ENCODE measurements around the gene SHC3. TPM values are rescaled to one million over a fixed set of nuclear protein-coding genes. Genes with fewer than 3 reads are reported as not detected.

The SHC3 gene
- total RNA-seq, 2 donors from 2014 or later = 1.5 to 1.8 TPM

DNA sequence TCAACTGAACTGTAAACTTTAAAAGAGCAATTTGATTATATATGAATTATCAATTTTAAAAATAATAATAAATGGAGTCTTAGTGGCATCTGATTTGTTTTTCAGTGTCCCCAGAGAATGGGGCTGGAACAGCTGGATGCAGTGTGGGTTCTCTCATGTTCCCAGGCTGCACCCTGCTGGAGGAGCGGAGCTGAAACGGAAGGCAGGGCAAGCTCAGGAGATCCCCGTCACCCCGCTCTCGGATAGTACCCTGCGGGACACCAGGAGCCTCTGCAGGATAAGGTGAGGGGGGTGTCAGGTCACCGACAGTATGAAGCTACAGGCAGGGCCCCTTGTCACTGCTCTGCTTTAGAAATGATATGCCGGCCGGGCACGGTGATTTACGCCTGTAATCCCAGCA is 130.0 kb downstream of the SHC3 start:
- TF ChIP-seq, protein P1, sequence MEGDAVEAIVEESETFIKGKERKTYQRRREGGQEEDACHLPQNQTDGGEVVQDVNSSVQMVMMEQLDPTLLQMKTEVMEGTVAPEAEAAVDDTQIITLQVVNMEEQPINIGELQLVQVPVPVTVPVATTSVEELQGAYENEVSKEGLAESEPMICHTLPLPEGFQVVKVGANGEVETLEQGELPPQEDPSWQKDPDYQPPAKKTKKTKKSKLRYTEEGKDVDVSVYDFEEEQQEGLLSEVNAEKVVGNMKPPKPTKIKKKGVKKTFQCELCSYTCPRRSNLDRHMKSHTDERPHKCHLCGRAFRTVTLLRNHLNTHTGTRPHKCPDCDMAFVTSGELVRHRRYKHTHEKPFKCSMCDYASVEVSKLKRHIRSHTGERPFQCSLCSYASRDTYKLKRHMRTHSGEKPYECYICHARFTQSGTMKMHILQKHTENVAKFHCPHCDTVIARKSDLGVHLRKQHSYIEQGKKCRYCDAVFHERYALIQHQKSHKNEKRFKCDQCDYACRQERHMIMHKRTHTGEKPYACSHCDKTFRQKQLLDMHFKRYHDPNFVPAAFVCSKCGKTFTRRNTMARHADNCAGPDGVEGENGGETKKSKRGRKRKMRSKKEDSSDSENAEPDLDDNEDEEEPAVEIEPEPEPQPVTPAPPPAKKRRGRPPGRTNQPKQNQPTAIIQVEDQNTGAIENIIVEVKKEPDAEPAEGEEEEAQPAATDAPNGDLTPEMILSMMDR (IDR thresholded peaks at IDR 0.05) = no peak
- Histone ChIP-seq H3K27me3 (replicated peaks; ENCODE audit: insufficient read depth) (no peaks in the 10 kb centered on the region), H3K36me3 (no peaks in the 10 kb centered on the region), H3K4me3 (no peak overlapping the region), H3K4me1 (ENCODE audit: control insufficient read depth in 1 of 2, low read depth in 2 of 2) (no peaks in the 10 kb centered on the region), H3K9me3 (no peaks in the 10 kb centered on the region), H3K27ac (no peak overlapping the region)
- ATAC-seq (ENCODE audit: insufficient number of reproducible peaks, low FRiP score, low read depth) (no peak), DNase-seq (ENCODE audit: low spot score) (no peak)

DNA sequence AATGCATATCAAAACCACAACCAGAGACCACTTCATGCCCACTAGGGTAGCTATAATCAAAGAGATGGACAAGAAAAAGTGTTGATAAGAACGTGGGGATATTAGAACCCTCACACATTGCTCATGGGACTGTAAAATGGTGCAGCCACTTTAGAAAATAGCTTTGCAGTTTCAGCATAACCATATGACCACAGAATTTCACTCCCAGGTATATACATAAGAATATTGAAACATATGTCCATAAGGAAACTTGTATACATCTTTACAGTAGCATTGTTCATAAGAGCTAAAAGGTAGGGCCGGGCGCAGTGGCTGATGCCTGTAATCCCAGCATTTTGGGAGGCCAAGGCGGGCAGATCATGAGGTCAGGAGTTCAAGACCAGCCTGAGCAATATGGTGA is 131.0 kb downstream of the SHC3 start:
- TF ChIP-seq, protein P1 (IDR thresholded peaks at IDR 0.05) = no peak
- H3K27me3 ChIP-seq (replicated peaks; ENCODE audit: insufficient read depth) = no peaks in the 10 kb centered on the region
- H3K4me3 ChIP-seq = no peak overlapping the region
- no peaks in the 10 kb centered on the region for H3K36me3 ChIP-seq
- DNase-seq (ENCODE audit: low spot score) (no peak), ATAC-seq (ENCODE audit: insufficient number of reproducible peaks, low FRiP score, low read depth) (no peak)
- no peak overlapping the region for H3K27ac ChIP-seq
- H3K4me1 ChIP-seq (ENCODE audit: control insufficient read depth in 1 of 2, low read depth in 2 of 2) = no peaks in the 10 kb centered on the region
- H3K9me3 ChIP-seq = no peaks in the 10 kb centered on the region

DNA sequence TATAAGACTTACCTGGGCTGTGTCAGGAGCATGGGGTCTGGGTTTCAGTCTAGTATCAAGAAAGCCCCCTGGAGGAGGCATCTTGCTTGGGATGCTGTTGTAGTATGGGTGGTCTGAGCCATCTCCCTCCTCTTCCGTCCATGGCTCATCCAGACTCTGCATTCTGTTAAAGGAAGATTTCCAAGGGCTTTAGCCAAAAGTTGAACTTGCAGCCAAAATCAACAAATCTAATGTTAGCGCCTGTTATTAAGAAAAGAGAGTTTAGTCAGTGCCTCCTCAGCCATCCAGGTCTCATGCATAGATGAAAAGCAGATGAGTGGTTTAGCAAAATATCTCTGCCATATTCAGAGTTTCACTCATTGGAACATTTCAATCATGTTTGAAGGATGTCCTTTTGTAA is 131.8 kb downstream of the SHC3 start:
- Histone ChIP-seq H3K4me3 (no peak overlapping the region), H3K9me3 (no peaks in the 10 kb centered on the region), H3K27ac (no peak overlapping the region), H3K4me1 (ENCODE audit: control insufficient read depth in 1 of 2, low read depth in 2 of 2) (no peaks in the 10 kb centered on the region), H3K36me3 (no peaks in the 10 kb centered on the region), H3K27me3 (replicated peaks; ENCODE audit: insufficient read depth) (no peaks in the 10 kb centered on the region)
- ATAC-seq (ENCODE audit: insufficient number of reproducible peaks, low FRiP score, low read depth) = no peak
- no peak for DNase-seq (ENCODE audit: low spot score)
- TF ChIP-seq, protein P1 (IDR thresholded peaks at IDR 0.05) = no peak

DNA sequence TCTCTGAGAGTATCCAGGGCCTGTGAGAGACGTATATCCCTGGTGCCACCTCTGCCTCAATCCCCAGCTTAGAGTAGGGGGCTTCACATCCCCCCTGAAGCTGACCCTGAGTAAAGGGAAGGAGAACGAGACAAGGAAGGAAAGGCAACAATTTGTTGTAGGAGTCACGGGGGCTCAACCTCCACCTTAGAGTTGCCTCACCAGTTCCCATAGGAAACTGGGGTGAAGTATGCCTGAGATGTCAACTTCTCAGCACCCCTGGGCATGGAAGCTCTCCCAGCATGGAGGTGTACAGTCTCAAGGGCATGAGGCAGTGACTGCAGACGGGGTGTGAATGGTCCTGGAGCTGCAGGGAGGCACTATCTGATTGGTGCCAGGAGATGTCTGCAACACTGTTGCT is 133.7 kb downstream of the SHC3 start:
- DNase-seq (ENCODE audit: low spot score) = no peak
- Histone ChIP-seq H3K9me3 (no peaks in the 10 kb centered on the region), H3K27me3 (replicated peaks; ENCODE audit: insufficient read depth) (no peaks in the 10 kb centered on the region), H3K4me3 (no peak overlapping the region), H3K27ac (no peak overlapping the region), H3K4me1 (ENCODE audit: control insufficient read depth in 1 of 2, low read depth in 2 of 2) (no peaks in the 10 kb centered on the region), H3K36me3 (no peaks in the 10 kb centered on the region)
- TF ChIP-seq, protein P1 (IDR thresholded peaks at IDR 0.05) = no peak
- no peak for ATAC-seq (ENCODE audit: insufficient number of reproducible peaks, low FRiP score, low read depth)

DNA sequence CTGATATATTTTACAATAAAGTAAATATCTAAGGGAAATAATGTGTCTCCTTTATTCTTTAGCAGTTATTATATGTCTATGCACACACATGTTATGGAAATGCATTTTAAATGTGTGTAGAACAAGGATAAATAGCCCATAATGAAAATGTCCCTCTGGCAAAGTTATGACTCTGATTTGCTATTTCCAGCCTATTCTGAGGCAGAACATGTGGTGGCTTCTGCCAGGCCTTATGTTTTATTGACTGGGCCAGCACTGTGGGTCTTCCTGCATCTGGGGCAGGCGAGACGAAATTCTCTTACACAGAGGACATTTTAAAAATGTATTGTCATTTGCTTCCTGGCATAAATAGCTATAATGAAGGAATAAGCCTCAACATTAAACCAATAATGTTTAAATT is 134.5 kb downstream of the SHC3 start:
- H3K4me1 ChIP-seq (ENCODE audit: control insufficient read depth in 1 of 2, low read depth in 2 of 2) = no peaks in the 10 kb centered on the region
- H3K36me3 ChIP-seq = no peaks in the 10 kb centered on the region
- TF ChIP-seq, protein P1 (IDR thresholded peaks at IDR 0.05) = no peak
- no peak overlapping the region for H3K27ac ChIP-seq
- DNase-seq (ENCODE audit: low spot score) (no peak), ATAC-seq (ENCODE audit: insufficient number of reproducible peaks, low FRiP score, low read depth) (no peak)
- no peaks in the 10 kb centered on the region for H3K9me3 ChIP-seq
- no peak overlapping the region for H3K4me3 ChIP-seq
- H3K27me3 ChIP-seq (replicated peaks; ENCODE audit: insufficient read depth) = no peaks in the 10 kb centered on the region

Data from thoracic aorta (tissue), 2 donors.